NCI-H2227 (cell line): ENCODE measurements around the gene STAT3.

ENCODE experiments used
- DNase-seq: peaks from one replicate; lab custom pipeline; 2025; ENCODE audit not compliant: unreplicated experiment; lab: John Stamatoyannopoulos, UW

Gene STAT3

GRCh38 chr17:42354956-42355843 is 33.0 kb downstream of the STAT3 start:
- no peak for DNase-seq

GRCh38 chr17:42348104-42348503 is 40.1 kb downstream of the STAT3 start:
- no peak for DNase-seq

- DNase-seq = no peak
Observed at GRCh38 chr17:42347606-42348005, 40.6 kb downstream of the STAT3 start.

GRCh38 chr17:42347198-42347597 is 41.0 kb downstream of the STAT3 start:
- no peak for DNase-seq

- DNase-seq = no peak
Observed at GRCh38 chr17:42346481-42346880, 41.8 kb downstream of the STAT3 start.

GRCh38 chr17:42345396-42346073 is 42.7 kb downstream of the STAT3 start:
- peak; percentile 75 for DNase-seq

- DNase-seq = no peak
Observed at GRCh38 chr17:42342242-42343008, 45.8 kb downstream of the STAT3 start.

GRCh38 chr17:42341568-42341967 is 46.7 kb downstream of the STAT3 start:
- no peak for DNase-seq

GRCh38 chr17:42340691-42341127 is 47.5 kb downstream of the STAT3 start:
- DNase-seq = no peak

- DNase-seq = no peak
Observed at GRCh38 chr17:42339221-42339620, 49.0 kb downstream of the STAT3 start.

- no peak for DNase-seq
Observed at GRCh38 chr17:42338427-42338985, 49.7 kb downstream of the STAT3 start.

GRCh38 chr17:42337442-42337841 is 50.8 kb downstream of the STAT3 start:
- no peak for DNase-seq

- no peak for DNase-seq
Observed at GRCh38 chr17:42334677-42335076, 53.6 kb downstream of the STAT3 start.

GRCh38 chr17:42333053-42333452 is 55.2 kb downstream of the STAT3 start:
- DNase-seq = no peak

- no peak for DNase-seq
Observed at GRCh38 chr17:42329025-42329976, 58.9 kb downstream of the STAT3 start.

- no peak for DNase-seq
Observed at GRCh38 chr17:42325026-42325425, 63.2 kb downstream of the STAT3 start.

GRCh38 chr17:42323268-42323773 is 64.9 kb downstream of the STAT3 start:
- no peak for DNase-seq

GRCh38 chr17:42322382-42323267 is 65.6 kb downstream of the STAT3 start:
- peak; percentile 95 for DNase-seq

GRCh38 chr17:42321555-42321954 is 66.7 kb downstream of the STAT3 start:
- no peak for DNase-seq
